Measurements from ENCODE around the gene BCAN. TPM values are rescaled to one million over a fixed set of nuclear protein-coding genes. Genes with fewer than 3 reads are reported as not detected.
A peak's percentile ranks its signal among the peaks of the same experiment; 100 is the strongest.

The BCAN gene
- total RNA-seq, 4 donors from 2014 or later = 0.50 to 5.0 (median 1.9) TPM; not detected in 1

- WGBS, 2 donors (ENCODE audit: low coverage in 1 of 2) = 40% methylated on average over 3 of the region's 6 CpGs; no CpG with 5 or more reads in 1 of the 2 donors
- TF ChIP-seq POLR2AphosphoS5 (IDR thresholded peaks at IDR 0.05) = no peak
- no peak for TF ChIP-seq POLR2A (IDR thresholded peaks at IDR 0.05)
- no peak for TF ChIP-seq EP300 (IDR thresholded peaks at IDR 0.05)
- no peak for TF ChIP-seq CTCF (IDR thresholded peaks at IDR 0.05)
- H3K27me3 ChIP-seq = peaks cover 98% of the 10 kb centered on the region
- no peaks in the 10 kb centered on the region for H3K36me3 ChIP-seq
- ATAC-seq = no peak
- H3K4me3 ChIP-seq = no peak overlapping the region
- no peak overlapping the region for H3K27ac ChIP-seq
- H3K4me1 ChIP-seq = peaks cover 0 to 21% (median 11%) of the 10 kb centered on the region in 3 donors
- H3K9me3 ChIP-seq = no peaks in the 10 kb centered on the region
Observed at GRCh38 chr1:156639601-156640101, 2.3 kb upstream of the BCAN start.

- H3K4me3 ChIP-seq = peak overlapping the region in 1 of 2 donors; percentile 51
- 24 to 38% methylated on average over 2 of the region's 6 CpGs for WGBS, 2 donors (ENCODE audit: low coverage in 1 of 2)
Observed at GRCh38 chr1:156640842-156641706, 843 bp upstream of the BCAN start.

GRCh38 chr1:156642265-156643048 lies 540 bp downstream of the BCAN start:
- no peak overlapping the region for H3K27ac ChIP-seq
- H3K4me1 ChIP-seq = peaks cover 0 to 21% (median 11%) of the 10 kb centered on the region in 3 donors
- peak; percentile 7 for ATAC-seq
- TF ChIP-seq POLR2AphosphoS5 (IDR thresholded peaks at IDR 0.05) (no peak), POLR2A (IDR thresholded peaks at IDR 0.05) (no peak), CTCF (IDR thresholded peaks at IDR 0.05) (no peak), EP300 (IDR thresholded peaks at IDR 0.05) (no peak)
- H3K4me3 ChIP-seq = peak overlapping the region; percentile 7 to 51
- H3K27me3 ChIP-seq = peaks cover 99% of the 10 kb centered on the region
- no peaks in the 10 kb centered on the region for H3K9me3 ChIP-seq
- WGBS, 2 donors (ENCODE audit: low coverage in 1 of 2) = 49 to 50% methylated on average over 2 to 3 of the region's 40 CpGs
- H3K36me3 ChIP-seq = no peaks in the 10 kb centered on the region

More at GRCh38 chr1:156640842-156641706, 843 bp upstream of the BCAN start:
- Histone ChIP-seq H3K36me3 (no peaks in the 10 kb centered on the region), H3K27me3 (peaks cover 98% of the 10 kb centered on the region), H3K9me3 (no peaks in the 10 kb centered on the region), H3K4me1 (peaks cover 0 to 21% (median 11%) of the 10 kb centered on the region in 3 donors), H3K27ac (no peak overlapping the region)
- TF ChIP-seq EP300 (IDR thresholded peaks at IDR 0.05) = no peak
- ATAC-seq = no peak

- H3K27ac ChIP-seq = no peak overlapping the region
- TF ChIP-seq CTCF (IDR thresholded peaks at IDR 0.05) (no peak), POLR2AphosphoS5 (IDR thresholded peaks at IDR 0.05) (no peak), POLR2A (IDR thresholded peaks at IDR 0.05) (no peak), EP300 (IDR thresholded peaks at IDR 0.05) (no peak)
- no peak overlapping the region for H3K4me3 ChIP-seq
- H3K4me1 ChIP-seq = peaks cover 0 to 21% (median 11%) of the 10 kb centered on the region in 3 donors
- H3K27me3 ChIP-seq = peaks cover 99% of the 10 kb centered on the region
- H3K36me3 ChIP-seq = no peaks in the 10 kb centered on the region
- H3K9me3 ChIP-seq = no peaks in the 10 kb centered on the region
- ATAC-seq = no peak
- WGBS, 2 donors (ENCODE audit: low coverage in 1 of 2) = 66 to 78% methylated on average over 3 to 4 of the region's 7 CpGs
Observed at GRCh38 chr1:156643049-156643777, 1.3 kb downstream of the BCAN start.

GRCh38 chr1:156643778-156644092 lies 1.8 kb downstream of the BCAN start:
- no peak overlapping the region for H3K4me3 ChIP-seq
- no peaks in the 10 kb centered on the region for H3K36me3 ChIP-seq
- 48 to 64% methylated on average over 4 to 6 of the region's 7 CpGs for WGBS, 2 donors (ENCODE audit: low coverage in 1 of 2)
- no peaks in the 10 kb centered on the region for H3K9me3 ChIP-seq
- H3K27ac ChIP-seq = no peak overlapping the region
- H3K27me3 ChIP-seq = peaks cover 99% of the 10 kb centered on the region
- no peak for ATAC-seq
- H3K4me1 ChIP-seq = peaks cover 0 to 21% (median 11%) of the 10 kb centered on the region in 3 donors
- TF ChIP-seq CTCF (IDR thresholded peaks at IDR 0.05) = no peak
- no peak for TF ChIP-seq EP300 (IDR thresholded peaks at IDR 0.05)
- no peak for TF ChIP-seq POLR2A (IDR thresholded peaks at IDR 0.05)
- no peak for TF ChIP-seq POLR2AphosphoS5 (IDR thresholded peaks at IDR 0.05)

All from gastroesophageal sphincter (tissue), 4 donors.